GM19351 (cell line): ENCODE measurements around the gene AKAP1.
"Not testable (repeated sequence)": the region's sequence is repeated elsewhere in the genome, so short reads cannot be mapped to it uniquely, and the experiment has no call there.

ENCODE experiments used
- ATAC-seq: cut with Tn5 transposase; IDR thresholded peaks from one replicate; pipeline ENCODE4 v1.9.1; 2021; ENCODE audit warnings: mild to moderate bottlenecking, moderate library complexity; ENCODE audit not compliant: unreplicated experiment

The AKAP1 gene

DNA sequence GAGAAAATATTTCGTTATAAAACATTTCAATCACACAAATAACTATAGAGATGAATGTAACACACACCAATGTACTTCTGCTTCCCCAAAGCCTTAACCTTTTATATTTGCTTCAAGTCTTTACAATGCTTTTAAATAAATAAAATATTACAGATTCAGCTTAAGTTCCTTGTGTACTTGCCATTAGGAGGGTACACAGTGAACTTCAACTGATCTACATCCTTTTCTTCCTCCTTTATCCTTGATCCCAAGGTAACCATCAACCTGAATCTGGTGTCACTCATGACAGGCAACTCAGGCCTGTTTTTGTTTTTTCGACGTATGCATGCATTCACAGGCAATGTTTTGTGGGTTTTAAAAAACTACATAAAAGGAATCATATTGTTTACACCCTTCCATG, 9.3 kb upstream of the AKAP1 start:
- no peak for ATAC-seq

- no peak for ATAC-seq
These were observed 8.0 kb upstream of the AKAP1 start for GRCh38 chr17:57077000-57077399.

- ATAC-seq: no peak
These were observed 6.8 kb upstream of the AKAP1 start for GRCh38 chr17:57078274-57078673.

DNA sequence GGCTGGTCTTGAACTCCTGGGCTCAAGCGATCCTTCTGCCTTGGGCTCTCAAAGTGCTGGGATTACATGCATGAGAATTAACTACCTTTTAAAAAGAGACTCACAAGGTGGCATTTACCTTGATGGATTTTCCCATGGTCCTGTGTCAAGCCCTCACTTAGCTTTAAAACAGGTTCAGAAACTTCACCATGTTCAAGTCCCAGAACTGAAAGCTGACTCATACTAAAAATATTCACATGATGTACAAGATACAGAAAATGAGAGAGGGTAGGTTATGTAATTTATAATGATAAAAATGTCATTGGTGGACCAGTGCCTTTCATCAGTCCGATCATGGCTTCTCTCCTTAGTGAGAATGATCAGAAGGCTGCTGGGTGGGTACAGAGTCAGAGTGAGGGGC, 4.3 kb upstream of the AKAP1 start:
- ATAC-seq: peak; percentile 24

DNA sequence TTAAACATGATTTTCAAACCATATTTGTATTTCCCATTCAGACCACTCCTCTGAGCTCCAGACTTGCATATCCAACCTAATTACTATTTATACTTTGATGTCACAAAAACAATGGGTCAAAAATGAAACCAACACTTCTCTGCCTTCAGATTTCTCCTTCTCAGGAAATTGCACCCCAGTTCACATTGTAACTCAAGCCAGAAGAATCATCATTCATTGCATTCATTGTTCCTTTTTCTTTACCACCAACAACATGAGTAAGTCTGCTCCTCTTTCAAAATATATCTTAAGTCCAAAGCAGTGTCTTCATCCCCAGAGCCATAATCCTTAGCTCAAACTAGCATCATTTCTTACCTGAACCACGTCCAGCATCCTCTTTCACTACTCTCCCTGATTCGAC, 2.6 kb upstream of the AKAP1 start:
- no peak for ATAC-seq

DNA sequence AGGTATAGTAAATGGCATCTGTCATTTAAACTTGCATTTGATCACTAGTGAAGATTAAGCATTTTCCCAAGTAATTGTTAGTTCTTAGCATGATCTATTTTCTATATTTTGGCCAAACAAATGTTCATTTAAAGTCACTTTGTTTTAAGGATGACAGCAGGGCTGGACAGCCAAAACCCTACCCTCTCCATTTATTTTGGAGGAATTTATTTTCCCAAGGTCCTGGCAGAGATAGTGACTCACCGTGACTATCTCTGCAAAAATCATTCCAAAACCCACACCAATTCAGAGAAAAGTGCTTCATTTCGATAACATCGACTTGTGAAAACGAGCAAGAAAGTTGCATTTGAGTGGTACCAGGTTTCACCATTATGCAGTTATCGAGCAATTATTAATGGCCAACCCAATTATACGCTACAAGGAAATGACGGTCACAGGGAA, 665 bp upstream of the AKAP1 start:
- peak; percentile 17 for ATAC-seq

GRCh38 chr17:57085448-57086068, 512 bp downstream of the AKAP1 start:
- ATAC-seq: peak; percentile 39

DNA sequence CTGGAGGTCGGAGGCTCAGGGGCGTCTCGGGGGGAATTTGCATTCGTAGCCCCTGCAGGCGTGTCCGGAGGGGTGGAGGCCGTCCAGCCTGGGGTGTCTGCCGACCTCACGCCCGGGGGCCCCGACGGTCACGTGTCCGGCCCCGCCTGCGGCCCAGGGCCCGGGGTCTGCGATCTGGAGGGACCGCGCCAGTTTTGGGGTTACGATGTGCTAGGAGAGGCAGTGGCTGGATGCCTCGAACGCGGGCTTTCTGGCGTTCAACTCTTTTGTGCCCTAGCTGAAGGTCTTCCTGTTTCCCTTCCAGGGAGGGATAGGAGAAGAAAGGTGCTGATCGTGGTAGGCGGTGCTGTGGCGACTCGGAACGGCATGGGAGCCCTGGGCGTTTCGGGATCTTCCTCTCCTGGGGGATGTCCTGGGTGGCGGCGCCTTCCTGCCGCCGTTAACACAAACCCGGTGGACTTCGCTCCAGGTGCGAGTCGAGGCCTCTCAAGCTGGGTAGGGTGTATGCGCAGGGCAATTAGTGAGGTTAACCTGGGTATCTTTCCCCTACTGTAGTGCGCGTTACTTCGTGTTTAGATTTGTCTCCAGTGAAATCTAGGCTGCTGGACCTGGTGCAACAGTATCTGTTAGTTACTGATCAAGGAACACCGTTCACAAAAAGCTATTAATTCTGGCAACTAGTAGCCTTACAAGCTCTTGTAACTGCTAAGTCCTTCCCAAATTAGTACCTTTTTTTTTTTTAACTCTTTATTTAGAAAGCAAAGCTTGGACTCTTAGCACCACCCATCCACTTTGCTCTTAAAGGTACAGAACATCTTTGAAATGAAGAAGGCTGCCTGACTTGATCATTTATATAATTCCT, 1.3 kb downstream of the AKAP1 start:
- no peak for ATAC-seq

DNA sequence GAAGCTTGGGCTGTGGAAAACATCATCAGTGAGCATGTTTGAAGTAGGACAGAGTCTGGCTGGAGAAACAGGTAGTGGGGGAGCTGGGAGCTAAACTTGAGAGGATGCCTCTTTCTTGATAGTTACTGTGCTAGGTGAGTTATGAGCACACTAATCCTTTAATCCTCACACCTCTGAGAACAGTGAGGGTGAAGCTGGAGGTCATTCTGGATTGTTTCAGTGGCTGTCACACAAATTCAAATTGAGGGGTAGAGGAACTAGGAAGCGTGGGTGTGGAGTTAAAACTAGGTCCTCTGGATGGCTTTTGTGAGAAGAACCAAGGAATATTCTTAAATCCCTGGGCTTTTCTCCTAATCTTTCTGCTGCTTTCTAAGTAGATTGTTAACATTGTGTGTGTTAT, 3.3 kb downstream of the AKAP1 start:
- no peak for ATAC-seq

GRCh38 chr17:57089391-57089790, 4.3 kb downstream of the AKAP1 start:
- no peak for ATAC-seq

GRCh38 chr17:57090560-57091185, 5.6 kb downstream of the AKAP1 start:
- no peak for ATAC-seq

GRCh38 chr17:57091186-57091618, 6.2 kb downstream of the AKAP1 start:
- no peak for ATAC-seq

- no peak for ATAC-seq
These were observed 7.1 kb downstream of the AKAP1 start for GRCh38 chr17:57092171-57092570.

GRCh38 chr17:57092779-57093178, 7.7 kb downstream of the AKAP1 start:
- ATAC-seq: no peak

DNA sequence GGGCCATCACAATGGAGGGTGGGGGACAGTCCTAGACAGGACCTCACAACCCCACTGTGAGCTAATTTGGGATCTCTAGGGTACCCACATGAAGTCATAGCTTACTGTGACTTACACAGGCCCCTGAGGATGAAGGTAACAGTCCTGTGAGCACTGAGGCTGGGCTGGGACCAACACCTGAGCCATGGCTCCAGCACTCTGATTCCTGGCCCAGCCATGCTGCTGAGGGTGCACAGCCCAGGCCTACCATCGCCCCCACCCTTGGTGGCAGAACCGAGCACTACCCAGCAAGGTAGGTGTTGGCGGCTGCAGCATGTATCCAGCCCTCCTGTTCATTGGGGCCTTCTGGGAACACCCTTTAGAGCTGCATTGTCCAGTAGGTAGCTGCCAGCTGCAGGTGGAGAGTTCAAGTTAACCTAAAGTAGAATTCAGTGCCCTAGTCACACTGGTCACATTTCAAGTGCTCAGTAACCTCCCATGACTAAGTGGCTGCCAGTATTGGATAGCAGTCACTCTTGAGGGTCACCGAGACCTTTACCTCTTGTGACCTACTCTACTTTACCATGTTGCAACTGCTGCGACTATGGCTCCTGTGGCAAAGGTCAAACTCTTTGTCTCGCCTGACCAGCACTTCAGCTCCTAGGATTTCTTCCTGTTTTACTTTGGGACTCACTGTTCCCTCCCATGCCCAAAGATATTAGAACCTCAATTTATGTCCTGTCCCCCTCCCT, 11.6 kb downstream of the AKAP1 start:
- ATAC-seq: no peak

DNA sequence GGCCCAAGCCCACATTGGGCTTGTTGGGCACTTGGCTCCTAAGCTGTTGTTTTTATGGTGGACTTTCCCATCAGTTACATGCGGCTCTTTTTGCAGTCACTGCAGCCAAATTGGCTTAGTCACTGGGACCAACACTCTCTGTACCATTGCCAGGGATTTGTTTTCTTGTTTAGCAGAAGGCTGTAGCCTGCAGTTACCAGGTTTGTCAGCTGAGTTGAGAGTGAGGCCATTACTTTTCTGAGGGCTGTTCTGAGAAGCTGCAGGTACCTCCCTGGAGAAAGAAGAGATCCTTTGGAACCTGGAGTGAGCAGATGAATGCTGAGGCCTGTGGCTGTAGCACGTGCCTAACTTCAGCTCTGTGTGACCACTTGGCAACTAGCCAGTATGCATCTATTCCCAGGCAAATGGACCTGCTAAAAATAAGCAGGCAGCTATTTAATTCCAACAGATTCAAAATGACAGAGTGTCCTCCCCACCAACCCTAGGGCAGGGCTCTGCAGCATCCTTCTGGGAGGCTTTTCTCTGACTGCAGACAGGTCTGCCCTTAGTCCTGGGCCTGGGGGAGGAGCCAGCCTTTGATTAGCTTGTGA, 12.9 kb downstream of the AKAP1 start:
- no peak for ATAC-seq

DNA sequence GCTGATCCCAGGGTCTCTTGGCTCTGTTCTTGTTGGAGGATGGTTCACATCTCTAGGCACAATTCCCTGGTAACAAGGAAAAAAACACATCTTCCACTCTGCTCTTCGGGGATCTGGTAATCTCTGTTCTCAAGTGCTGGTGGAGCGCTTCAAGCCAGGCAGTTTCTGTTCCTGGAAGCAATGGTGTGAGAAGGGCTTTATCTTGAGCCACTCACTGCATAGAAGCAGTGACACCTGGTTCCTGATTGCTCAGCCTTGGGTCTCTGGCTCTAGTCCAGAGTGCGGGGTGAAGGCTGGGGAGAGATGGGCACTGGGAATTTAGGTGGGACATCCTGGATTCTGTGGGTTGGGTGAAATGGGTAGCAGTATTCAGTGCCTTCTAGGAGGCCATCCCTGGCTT, 14.1 kb downstream of the AKAP1 start:
- peak; percentile 78 for ATAC-seq

DNA sequence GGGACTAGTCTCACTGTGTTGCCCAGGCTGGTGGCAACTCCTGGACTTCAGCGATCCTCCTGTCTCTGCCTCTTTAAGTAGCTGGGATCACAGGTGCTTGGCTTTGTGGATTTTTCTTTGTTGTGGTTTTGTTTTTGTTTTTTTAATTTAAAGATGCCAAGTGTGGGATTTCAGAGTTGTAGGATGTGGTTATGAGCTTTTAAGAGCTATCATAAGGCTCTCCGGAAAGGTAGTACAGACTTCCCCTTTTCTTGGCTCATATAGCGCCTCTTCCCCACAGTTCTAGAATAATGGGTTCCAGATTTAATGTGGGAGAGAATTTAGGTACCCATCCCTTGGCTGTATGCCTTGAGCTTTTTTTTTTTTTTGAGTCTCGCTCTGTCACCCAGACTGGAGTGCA, 17.1 kb downstream of the AKAP1 start:
- no peak for ATAC-seq

DNA sequence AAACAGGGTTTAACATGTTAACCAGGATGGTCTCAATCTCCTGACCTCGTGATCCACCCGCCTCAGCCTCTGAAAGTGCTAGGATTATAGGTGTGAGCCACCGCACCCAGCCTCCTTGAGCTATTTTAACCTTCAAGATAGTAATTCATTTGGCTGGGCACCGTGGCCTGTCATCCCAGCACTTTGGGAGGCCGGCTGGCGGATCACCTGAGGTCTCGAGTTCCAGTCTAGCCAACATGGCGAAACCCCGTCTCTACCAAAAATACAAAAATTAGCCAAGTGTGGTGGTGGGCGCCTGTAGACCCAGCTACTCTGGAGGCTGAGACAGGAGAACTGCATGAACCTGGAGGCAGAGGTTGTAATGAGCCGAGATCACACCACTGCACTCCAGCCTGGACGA, 17.6 kb downstream of the AKAP1 start:
- ATAC-seq: not testable (repeated sequence)

DNA sequence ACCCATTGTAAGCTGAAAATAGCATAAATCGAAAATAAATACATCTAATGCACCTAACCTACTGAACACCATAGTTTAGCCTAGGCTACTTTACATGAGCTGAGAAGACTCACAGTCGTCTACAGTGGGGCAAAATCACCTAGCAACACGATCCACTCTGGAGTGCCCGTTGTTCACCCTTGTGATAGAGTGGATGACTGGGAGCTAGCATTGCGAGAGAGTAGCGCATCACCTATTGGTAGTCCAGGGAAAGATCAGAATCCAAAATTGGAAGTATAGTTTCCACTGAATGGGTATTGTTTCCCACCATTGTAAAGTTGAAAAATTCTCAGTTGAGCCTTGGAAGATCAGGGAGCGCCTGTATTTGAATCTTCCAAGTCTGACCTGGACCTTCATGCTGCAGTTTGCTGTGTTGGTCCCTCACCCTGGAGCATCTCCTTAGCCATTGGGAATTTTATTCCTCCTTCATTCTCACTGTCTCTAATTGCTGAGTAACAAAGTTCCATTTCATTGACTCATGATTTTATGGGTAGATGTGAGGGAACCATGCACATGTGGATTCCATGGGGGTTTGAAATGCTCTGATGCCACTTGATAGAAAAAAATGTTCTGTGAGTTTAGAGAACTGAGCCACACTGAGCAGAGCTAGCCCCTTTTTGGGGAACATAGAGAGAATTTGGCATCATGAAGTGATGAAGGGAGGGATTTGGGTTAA, 19.6 kb downstream of the AKAP1 start:
- ATAC-seq: no peak
